H54 (cell line): Measurements from ENCODE around the gene GRK5.

Experiments
- DNase-seq: peaks from one replicate; pipeline ENCODE4 v3.0.0; 2011; ENCODE audit warnings: low spot score, mixed read lengths; ENCODE audit not compliant: insufficient read length
- FAIRE-seq: peaks from 3 replicates; lab custom pipeline; 2011; peaks lifted over from hg19 to GRCh38; lab: Jason Lieb, UNC
- POLR2A ChIP-seq: IDR thresholded peaks from 2 replicates; pipeline ENCODE4 v1.6.1; 2011; ENCODE audit warnings: low read depth, mild to moderate bottlenecking, low read length

Gene GRK5

GRCh38 chr10:119289227-119289920, 82.0 kb downstream of the GRK5 start:
- no peak for TF ChIP-seq POLR2A
- FAIRE-seq (no peak), DNase-seq (no peak)

GRCh38 chr10:119290301-119291048, 83.1 kb downstream of the GRK5 start:
- FAIRE-seq (no peak), DNase-seq (no peak)

GRCh38 chr10:119291223-119291900, 84.0 kb downstream of the GRK5 start:
- DNase-seq (no peak), FAIRE-seq (no peak)
- no peak for TF ChIP-seq POLR2A

More at GRCh38 chr10:119290301-119291048, 83.1 kb downstream of the GRK5 start:
- TF ChIP-seq POLR2A = no peak

GRCh38 chr10:119292968-119293760, 85.8 kb downstream of the GRK5 start:
- no peak for TF ChIP-seq POLR2A
- no peak for DNase-seq
- no peak for FAIRE-seq

GRCh38 chr10:119296703-119297102, 89.3 kb downstream of the GRK5 start:
- DNase-seq (no peak), FAIRE-seq (no peak)
- no peak for TF ChIP-seq POLR2A

- DNase-seq (no peak), FAIRE-seq (no peak)
- no peak for TF ChIP-seq POLR2A
Observed at GRCh38 chr10:119297207-119297968, 90.0 kb downstream of the GRK5 start.

GRCh38 chr10:119298810-119299209, 91.4 kb downstream of the GRK5 start:
- no peak for TF ChIP-seq POLR2A
- FAIRE-seq = no peak
- no peak for DNase-seq

- DNase-seq = no peak
- TF ChIP-seq POLR2A = no peak
- FAIRE-seq = no peak
Observed at GRCh38 chr10:119299531-119299930, 92.2 kb downstream of the GRK5 start.

- no peak for TF ChIP-seq POLR2A
- FAIRE-seq (no peak), DNase-seq (no peak)
Observed at GRCh38 chr10:119301397-119301796, 94.0 kb downstream of the GRK5 start.

GRCh38 chr10:119302172-119302571, 94.8 kb downstream of the GRK5 start:
- FAIRE-seq (no peak), DNase-seq (no peak)
- TF ChIP-seq POLR2A = no peak

GRCh38 chr10:119302591-119303253, 95.4 kb downstream of the GRK5 start:
- no peak for TF ChIP-seq POLR2A
- DNase-seq (no peak), FAIRE-seq (no peak)

GRCh38 chr10:119303886-119304285, 96.5 kb downstream of the GRK5 start:
- no peak for FAIRE-seq
- no peak for TF ChIP-seq POLR2A
- no peak for DNase-seq
